GM20000 (cell line): Measurements from ENCODE around the gene KLF13.

Experiments used
- DNase-seq: peaks from one replicate; pipeline ENCODE4 v3.0.0; 2012; ENCODE audit warnings: low spot score
- TF ChIP-seq, protein P1 (sequence below): IDR thresholded peaks from 2 replicates; pipeline ENCODE4 v1.5.1; 2012; ENCODE audit warnings: mild to moderate bottlenecking, control low read depth; ENCODE audit errors: extremely low read depth, missing control alignments

The KLF13 gene

DNA sequence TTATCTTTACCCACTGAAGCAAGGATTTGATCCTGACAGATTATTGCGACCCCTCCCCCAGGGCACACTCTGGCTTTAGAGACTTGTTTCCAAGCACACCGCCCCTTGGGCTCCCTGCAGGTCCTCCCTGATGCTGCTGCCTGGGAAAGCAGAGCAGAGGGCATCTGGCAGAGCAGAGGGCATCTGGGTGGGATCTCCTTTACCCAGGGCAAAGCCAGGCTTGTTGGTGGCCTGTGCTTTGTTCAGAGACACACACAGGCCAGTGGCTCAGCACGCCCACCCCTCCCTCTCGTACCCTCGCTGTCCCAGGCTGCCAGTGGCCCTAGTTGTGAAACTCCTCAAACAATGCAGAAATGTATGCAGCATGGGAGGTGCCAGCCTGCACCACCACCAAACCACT is 4.8 kb downstream of the KLF13 start:
- DNase-seq = no peak
- TF ChIP-seq, protein P1, sequence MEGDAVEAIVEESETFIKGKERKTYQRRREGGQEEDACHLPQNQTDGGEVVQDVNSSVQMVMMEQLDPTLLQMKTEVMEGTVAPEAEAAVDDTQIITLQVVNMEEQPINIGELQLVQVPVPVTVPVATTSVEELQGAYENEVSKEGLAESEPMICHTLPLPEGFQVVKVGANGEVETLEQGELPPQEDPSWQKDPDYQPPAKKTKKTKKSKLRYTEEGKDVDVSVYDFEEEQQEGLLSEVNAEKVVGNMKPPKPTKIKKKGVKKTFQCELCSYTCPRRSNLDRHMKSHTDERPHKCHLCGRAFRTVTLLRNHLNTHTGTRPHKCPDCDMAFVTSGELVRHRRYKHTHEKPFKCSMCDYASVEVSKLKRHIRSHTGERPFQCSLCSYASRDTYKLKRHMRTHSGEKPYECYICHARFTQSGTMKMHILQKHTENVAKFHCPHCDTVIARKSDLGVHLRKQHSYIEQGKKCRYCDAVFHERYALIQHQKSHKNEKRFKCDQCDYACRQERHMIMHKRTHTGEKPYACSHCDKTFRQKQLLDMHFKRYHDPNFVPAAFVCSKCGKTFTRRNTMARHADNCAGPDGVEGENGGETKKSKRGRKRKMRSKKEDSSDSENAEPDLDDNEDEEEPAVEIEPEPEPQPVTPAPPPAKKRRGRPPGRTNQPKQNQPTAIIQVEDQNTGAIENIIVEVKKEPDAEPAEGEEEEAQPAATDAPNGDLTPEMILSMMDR = no peak

DNA sequence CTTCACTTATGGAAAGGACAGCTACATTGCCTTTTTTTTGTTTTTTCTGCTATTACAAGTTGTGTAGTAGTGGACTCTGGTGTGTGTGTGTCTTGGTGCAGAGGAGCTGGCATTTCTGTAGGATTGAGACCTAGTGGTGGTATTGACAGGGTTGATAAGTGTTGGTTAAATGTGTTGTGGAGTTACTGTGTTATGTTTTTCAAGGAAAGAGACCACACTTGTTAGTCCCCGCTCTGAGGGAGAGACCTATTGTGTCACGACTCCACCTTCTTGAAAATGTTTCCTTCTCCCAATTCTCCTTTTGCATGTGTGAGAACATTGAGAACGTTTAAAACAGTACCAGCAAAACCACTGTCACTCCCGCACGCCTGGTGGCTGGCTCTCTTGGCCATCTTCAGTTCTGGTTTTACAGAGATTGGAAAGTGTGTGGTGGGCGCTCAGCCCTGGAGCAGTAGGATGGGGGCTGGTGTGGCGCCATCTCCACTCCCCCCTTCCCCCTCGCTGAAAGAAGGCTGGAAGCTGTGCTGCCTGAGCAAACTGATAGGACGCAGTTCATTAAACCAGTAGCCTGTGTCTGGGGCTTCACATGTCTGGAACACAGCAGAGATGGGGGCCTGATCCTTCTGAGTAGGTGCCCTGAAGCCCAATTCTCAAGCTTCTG is 5.5 kb downstream of the KLF13 start:
- TF ChIP-seq, protein P1 = no peak
- DNase-seq = no peak

DNA sequence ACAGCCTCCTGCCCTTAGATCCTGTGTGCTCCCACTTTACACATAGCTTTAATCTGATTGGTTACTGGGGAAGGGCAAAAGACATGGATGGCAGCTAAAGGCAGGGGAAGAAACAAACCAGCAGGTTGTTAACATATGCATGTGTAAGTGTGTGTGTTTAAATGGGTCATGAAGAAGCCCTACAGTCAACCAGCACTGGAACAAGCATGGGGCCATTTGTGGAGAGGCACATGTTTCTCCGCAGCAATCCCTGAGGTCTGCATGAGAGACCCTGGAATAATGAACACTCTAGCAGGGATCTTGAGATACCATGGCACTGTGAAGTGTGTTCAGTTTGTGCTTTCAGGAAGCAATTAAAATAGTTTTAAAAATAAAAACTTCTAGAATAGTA is 6.0 kb downstream of the KLF13 start:
- TF ChIP-seq, protein P1 = no peak
- no peak for DNase-seq

- TF ChIP-seq, protein P1 = no peak
- no peak for DNase-seq
Observed at GRCh38 chr15:31333119-31333518, 6.5 kb downstream of the KLF13 start.

DNA sequence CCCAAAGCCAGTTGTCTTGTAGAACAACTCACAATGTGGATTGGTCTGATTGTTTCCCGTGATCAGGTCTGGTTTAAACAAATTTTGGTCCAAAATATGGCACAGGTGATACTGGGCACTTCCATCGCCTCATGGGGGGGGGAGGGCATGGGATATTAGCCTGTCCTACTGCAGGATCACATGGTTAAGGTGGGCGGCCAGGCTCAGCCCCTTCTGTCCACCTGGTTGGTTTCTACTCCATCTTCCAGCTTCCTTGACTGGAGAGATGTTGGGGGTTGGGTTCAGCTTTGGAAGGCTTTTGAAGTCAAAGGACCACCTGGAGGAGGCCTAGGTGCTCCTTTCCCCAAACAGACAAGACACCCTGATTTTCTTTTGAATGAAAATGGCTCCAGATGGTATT is 7.2 kb downstream of the KLF13 start:
- no peak for DNase-seq
- TF ChIP-seq, protein P1 = no peak

GRCh38 chr15:31335989-31336592 is 9.5 kb downstream of the KLF13 start:
- DNase-seq = no peak
- TF ChIP-seq, protein P1 = no peak

DNA sequence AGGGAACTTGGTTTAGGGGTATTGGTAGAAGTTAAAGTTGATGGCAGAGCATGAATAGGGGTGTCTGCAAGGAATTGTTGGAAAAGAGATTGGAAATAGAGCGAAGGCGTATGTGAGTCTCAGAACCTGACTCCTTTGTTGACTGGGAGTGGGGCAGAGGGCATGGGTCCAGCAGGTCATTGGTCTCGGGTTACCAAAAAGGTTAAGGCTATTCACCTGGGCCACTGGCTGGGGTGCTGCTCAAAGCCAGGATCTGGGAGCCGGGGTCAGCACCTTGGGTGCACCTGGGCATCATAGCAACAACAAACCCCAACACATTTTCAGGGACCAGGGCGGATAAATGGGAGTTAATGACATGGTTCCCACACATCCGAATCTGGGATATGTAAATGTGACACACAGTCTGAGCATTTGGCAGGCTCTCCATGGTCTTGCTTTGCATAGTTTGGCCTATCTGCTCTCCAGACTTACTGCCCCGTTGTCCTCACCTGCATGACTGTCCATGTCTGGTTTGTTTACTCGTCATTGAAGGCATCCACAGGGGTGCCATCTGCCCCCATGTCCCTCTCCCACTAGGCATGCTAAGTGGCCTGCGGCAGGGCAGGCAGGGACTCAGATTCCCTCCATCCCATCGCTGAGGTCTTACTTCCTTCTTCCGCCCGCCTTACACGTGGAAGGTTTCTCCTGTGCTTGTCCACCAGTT is 10.1 kb downstream of the KLF13 start:
- TF ChIP-seq, protein P1 = no peak

More for the DNA sequence above, 10.1 kb downstream of the KLF13 start:
- no peak for DNase-seq
